GM06990 (cell line): ENCODE data around the gene PPDPF.

Source experiments
- DNase-seq: peaks from one replicate; pipeline ENCODE4 v3.0.0-alpha.2; 2011; ENCODE audit not compliant: insufficient read length; ENCODE audit errors: extremely low read depth
- H3K27me3 ChIP-seq: replicated peaks from 2 replicates; pipeline ENCODE4 v1.6.0; 2011; ENCODE audit warnings: low read length; ENCODE audit not compliant: control insufficient read depth, insufficient read depth
- H3K36me3 ChIP-seq: 2 replicates; pipeline ENCODE4 v1.5.1; 2011; ENCODE audit warnings: low read length; ENCODE audit not compliant: control insufficient read depth, insufficient read depth
- H3K4me3 ChIP-seq: replicated peaks from 2 replicates; pipeline ENCODE4 v1.5.1; 2011; ENCODE audit warnings: low read depth, mild to moderate bottlenecking, control low read depth, low read length
- TF ChIP-seq, protein P1 (sequence below): IDR thresholded peaks from 2 replicates; pipeline ENCODE4 v1.5.1; 2011; ENCODE audit warnings: low read length, control low read depth, mild to moderate bottlenecking, inconsistent platforms; ENCODE audit not compliant: insufficient read depth, poor library complexity, severe bottlenecking

PPDPF gene

DNA sequence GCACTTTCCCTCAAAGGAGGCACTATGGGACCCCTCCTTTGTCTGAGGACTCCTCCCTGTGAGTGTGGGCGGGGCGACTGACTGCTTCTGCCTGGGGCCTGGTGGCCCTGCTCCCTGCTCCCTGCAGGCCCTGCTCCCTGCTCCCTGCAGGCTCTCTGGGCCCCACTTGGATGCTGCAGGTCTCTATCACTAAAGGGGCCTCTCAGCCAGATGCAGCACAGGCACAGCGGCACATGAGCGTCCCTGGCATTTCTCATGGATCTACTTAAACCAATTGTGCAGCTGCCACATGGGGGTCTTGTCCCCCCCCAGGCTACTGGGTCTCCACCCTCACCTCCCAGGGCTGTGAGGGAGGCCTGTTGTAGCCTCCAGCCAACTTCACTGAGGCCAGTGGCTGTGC, 29.5 kb upstream of the PPDPF start:
- Histone ChIP-seq H3K4me3 (no peak overlapping the region), H3K36me3 (no peaks in the 10 kb centered on the region), H3K27me3 (no peaks in the 10 kb centered on the region; the same call in 1 of the 2 replicates)
- TF ChIP-seq, protein P1, sequence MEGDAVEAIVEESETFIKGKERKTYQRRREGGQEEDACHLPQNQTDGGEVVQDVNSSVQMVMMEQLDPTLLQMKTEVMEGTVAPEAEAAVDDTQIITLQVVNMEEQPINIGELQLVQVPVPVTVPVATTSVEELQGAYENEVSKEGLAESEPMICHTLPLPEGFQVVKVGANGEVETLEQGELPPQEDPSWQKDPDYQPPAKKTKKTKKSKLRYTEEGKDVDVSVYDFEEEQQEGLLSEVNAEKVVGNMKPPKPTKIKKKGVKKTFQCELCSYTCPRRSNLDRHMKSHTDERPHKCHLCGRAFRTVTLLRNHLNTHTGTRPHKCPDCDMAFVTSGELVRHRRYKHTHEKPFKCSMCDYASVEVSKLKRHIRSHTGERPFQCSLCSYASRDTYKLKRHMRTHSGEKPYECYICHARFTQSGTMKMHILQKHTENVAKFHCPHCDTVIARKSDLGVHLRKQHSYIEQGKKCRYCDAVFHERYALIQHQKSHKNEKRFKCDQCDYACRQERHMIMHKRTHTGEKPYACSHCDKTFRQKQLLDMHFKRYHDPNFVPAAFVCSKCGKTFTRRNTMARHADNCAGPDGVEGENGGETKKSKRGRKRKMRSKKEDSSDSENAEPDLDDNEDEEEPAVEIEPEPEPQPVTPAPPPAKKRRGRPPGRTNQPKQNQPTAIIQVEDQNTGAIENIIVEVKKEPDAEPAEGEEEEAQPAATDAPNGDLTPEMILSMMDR, result no peak
- DNase-seq, result no peak

DNA sequence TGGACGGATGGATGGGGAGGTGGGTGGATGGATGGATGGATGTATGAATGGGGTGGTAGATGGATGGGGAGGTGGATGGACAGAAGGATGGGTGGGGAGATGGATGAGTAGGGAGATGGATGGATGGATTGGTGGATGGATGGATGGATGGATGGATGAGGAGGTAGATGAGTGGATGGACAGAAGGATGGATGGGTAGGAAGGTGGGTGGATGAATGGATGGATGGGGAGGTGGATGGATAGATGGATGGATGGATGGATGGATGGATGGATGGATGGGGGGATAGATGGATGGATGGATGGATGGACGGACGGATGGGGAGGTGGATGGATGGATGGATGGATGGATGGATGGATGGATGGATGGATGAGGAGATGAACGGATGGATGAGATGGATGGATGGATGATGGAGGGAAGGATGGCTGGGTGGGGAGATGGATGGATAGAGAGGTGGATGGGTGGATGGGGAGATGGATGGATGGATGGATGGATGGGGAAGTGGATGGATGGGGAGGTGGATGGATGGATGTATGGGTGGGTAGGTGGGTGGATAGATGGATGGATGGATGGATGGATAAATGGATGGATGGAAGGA, 28.8 kb upstream of the PPDPF start:
- Histone ChIP-seq H3K27me3 (no peaks in the 10 kb centered on the region; the same call in 1 of the 2 replicates), H3K36me3 (no peaks in the 10 kb centered on the region), H3K4me3 (no peak overlapping the region)
- TF ChIP-seq, protein P1, result no peak
- no peak for DNase-seq

DNA sequence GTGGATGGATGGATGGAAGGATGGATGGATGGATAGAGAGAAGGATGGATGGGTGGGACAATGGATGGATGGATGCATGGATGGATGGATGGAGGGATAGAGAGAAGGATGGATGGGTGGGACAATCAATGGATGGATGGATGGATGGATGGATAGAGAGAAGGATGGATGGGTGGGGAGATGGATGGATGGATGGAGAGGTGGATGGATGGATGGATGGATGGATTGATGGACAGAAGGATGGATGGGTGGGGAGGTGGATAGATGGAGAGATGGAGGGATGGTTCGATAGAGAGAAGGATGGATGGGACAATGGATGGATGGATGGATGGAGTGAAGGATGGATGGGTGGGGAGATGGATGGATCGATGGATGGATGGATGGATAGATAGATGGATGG, 28.0 kb upstream of the PPDPF start:
- DNase-seq, result no peak
- Histone ChIP-seq H3K4me3 (no peak overlapping the region), H3K36me3 (no peaks in the 10 kb centered on the region), H3K27me3 (no peaks in the 10 kb centered on the region; the same call in 1 of the 2 replicates)
- TF ChIP-seq, protein P1, result no peak

DNA sequence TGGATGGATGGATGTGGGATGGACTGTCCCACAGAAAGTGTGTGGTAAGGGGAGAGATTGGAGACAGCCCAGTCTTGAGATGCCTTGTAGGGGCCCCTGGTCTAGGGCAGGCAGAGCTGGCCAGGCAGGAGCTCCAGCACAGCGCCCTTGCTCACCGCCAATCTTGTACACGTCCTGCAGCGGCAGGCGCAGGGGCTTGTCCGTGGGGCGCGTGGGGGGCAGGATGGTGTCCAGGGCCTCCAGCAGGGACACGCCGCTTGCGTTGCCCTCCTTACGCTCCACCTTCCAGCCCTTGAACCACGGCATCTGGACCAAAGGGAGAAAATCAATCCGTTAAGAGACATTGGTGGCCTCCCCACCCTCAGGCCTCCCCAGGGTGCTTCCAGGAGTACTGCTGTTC, 27.6 kb upstream of the PPDPF start:
- Histone ChIP-seq H3K36me3 (no peaks in the 10 kb centered on the region), H3K27me3 (no peaks in the 10 kb centered on the region; the same call in 1 of the 2 replicates), H3K4me3 (no peak overlapping the region)
- no peak for DNase-seq
- TF ChIP-seq, protein P1, result no peak

DNA sequence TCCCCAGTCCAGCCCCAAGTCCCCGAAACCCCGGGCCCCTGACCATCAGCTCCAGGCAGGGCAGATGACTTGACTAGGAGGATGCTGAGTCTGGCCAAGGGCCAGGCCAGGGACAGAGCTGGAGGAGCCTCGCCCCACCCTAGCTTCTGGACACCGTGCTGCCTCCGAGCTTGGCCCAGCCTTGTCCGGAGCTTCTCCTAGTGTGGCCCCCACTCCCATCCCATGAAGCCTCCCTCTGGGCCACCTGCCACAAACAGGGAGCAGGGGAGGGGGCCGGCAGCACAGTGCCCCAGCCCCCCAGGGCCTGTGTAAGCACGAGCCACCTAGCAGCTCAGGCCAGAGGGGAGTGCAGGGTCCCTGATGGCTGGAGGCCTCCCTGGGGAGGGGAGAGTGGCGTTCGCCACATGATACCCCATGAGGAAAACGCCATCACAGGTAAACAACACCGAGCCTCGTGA, 27.0 kb upstream of the PPDPF start:
- Histone ChIP-seq H3K4me3 (no peak overlapping the region), H3K36me3 (no peaks in the 10 kb centered on the region), H3K27me3 (no peaks in the 10 kb centered on the region; the same call in 1 of the 2 replicates)
- TF ChIP-seq, protein P1, result no peak
- no peak for DNase-seq

DNA sequence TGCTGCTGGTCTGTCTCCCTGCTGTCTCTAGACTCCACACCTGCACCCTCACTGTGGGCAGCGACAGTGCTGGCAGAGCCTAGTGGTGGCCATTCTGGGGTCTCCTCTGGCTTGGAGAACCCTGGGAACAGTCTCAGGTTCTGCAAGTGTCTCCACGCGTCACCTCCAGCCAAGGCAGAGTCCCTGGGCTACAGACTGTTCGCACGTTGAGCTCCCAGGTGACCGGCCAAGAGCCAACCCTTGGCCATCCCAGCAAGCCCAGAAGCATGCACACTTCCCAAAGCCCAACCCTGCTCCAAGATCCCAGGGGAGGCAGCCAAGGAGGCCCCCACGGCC, 26.5 kb upstream of the PPDPF start:
- Histone ChIP-seq H3K4me3 (no peak overlapping the region), H3K27me3 (no peaks in the 10 kb centered on the region; the same call in 1 of the 2 replicates), H3K36me3 (no peaks in the 10 kb centered on the region)
- no peak for DNase-seq
- TF ChIP-seq, protein P1, result no peak
